B cell (primary cell): ENCODE data around the gene NRXN2. TPM values are rescaled to one million over a fixed set of nuclear protein-coding genes. Genes with fewer than 3 reads are reported as not detected.

Source experiments
- ATAC-seq: fragments of 200-7000 bp; cut with Tn5 transposase; one replicate; pipeline ENCODE4 v1.10.0; 2021; ENCODE audit warnings: low read depth, mild to moderate bottlenecking, moderate number of reproducible peaks, moderate library complexity
- CTCF ChIA-PET: fragments of 350-600 bp; sonication (Branson Sonifier 250); formaldehyde crosslinking; loops from one replicate; lab custom pipeline; 2021; ENCODE audit warnings: antibody characterized with exemption, inconsistent platforms; lab: Charles Lee
- POLR2A ChIA-PET: fragments of 350-600 bp; sonication (Branson Sonifier 250); formaldehyde crosslinking; loops from one replicate; lab custom pipeline; 2021; ENCODE audit warnings: antibody characterized with exemption; lab: Charles Lee
- DNase-seq: peaks from one replicate; pipeline ENCODE4 v3.0.0; 2013
- H2AFZ ChIP-seq: 2 replicates; pipeline ENCODE4 v1.6.1; 2012; ENCODE audit warnings: mild to moderate bottlenecking, low read depth, low read length; ENCODE audit not compliant: insufficient read depth, poor library complexity, severe bottlenecking
- H3K27ac ChIP-seq, 2 donors: 1 replicate in 1 of 2; 2 replicates in 1 of 2; pipeline ENCODE4 v1.5.1; 2012 to 2013; ENCODE audit warnings: low read length in 2 of 2, mild to moderate bottlenecking in 2 of 2, moderate library complexity in 1 of 2
- H3K27me3 ChIP-seq, 4 experiments: fragments of 200-600 bp in 1 of 4; sonication (generic) in 1 of 4; replicated peaks in 1 of 4; 1 replicate in 2 of 4; 2 replicates in 2 of 4; pipeline versions ENCODE4 v1.6.1 to v1.7.0; 2013 to 2016; ENCODE audit warnings: low read length in 3 of 4, mild to moderate bottlenecking in 2 of 4, mixed read lengths in 1 of 4, moderate library complexity in 1 of 4; ENCODE audit not compliant: insufficient read depth in 4 of 4, control insufficient read depth in 3 of 4; ENCODE audit errors: control extremely low read depth in 1 of 4
- H3K36me3 ChIP-seq, 2 experiments: replicated peaks in 1 of 2; 1 replicate in 1 of 2; 2 replicates in 1 of 2; pipeline versions ENCODE4 v1.6.1 to v1.7.1; 2013; ENCODE audit warnings: low read length in 1 of 2; ENCODE audit not compliant: insufficient read depth in 2 of 2, control insufficient read depth in 1 of 2; ENCODE audit errors: control extremely low read depth in 1 of 2, extremely low read depth in 1 of 2
- H3K4me1 ChIP-seq, 2 donors: fragments of 200-600 bp in 1 of 2; sonication (generic) in 1 of 2; 1 replicate in 1 of 2; 2 replicates in 1 of 2; pipeline versions ENCODE4 v1.5.1 to v1.6.1; 2013 to 2017; ENCODE audit warnings: low read length in 2 of 2; ENCODE audit not compliant: control insufficient read depth in 2 of 2, insufficient read depth in 2 of 2
- H3K4me2 ChIP-seq: replicated peaks from 2 replicates; pipeline ENCODE3; 2012; ENCODE audit warnings: mild to moderate bottlenecking, low read depth, low read length; ENCODE audit not compliant: poor library complexity, severe bottlenecking
- H3K4me3 ChIP-seq, 5 experiments: fragments of 200-600 bp in 1 of 5; sonication (generic) in 1 of 5; 1 replicate in 3 of 5; 2 replicates in 2 of 5; pipeline versions ENCODE4 v1.5.1 to v1.7.0; 2011 to 2016; ENCODE audit warnings: low read length in 4 of 5, mild to moderate bottlenecking in 4 of 5, low read depth in 2 of 5, control low read depth in 1 of 5, moderate library complexity in 1 of 5; ENCODE audit not compliant: insufficient read depth in 1 of 5; ENCODE audit errors: control extremely low read depth in 1 of 5, extremely low read depth in 1 of 5
- H3K79me2 ChIP-seq: fragments of 200-600 bp; sonication (generic); one replicate; pipeline ENCODE4 v1.6.0; 2016; ENCODE audit warnings: low read length; ENCODE audit not compliant: control insufficient read depth, insufficient read depth
- H3K9ac ChIP-seq: fragments of 200-600 bp; sonication (generic); 2 replicates; pipeline ENCODE4 v1.6.1; 2017; ENCODE audit warnings: mild to moderate bottlenecking, low read length, moderate library complexity
- H3K9me3 ChIP-seq, 3 donors: one replicate each; pipeline versions ENCODE4 v1.6.1 to v1.7.1; 2013; ENCODE audit warnings: low read length in 2 of 3; ENCODE audit not compliant: control insufficient read depth in 2 of 3, insufficient read depth in 1 of 3; ENCODE audit errors: control extremely low read depth in 1 of 3
- H4K20me1 ChIP-seq: 2 replicates; pipeline ENCODE4 v1.6.0; 2012; ENCODE audit warnings: mild to moderate bottlenecking, low read length; ENCODE audit not compliant: insufficient read depth, control insufficient read depth, poor library complexity, severe bottlenecking
- H3K27ac Mint-ChIP-seq: one replicate; pipeline ENCODE4 v1.8.0; 2021; ENCODE audit warnings: mixed read lengths
- H3K27me3 Mint-ChIP-seq: one replicate; pipeline ENCODE4 v1.8.0; 2021; ENCODE audit warnings: mixed read lengths
- H3K4me1 Mint-ChIP-seq: one replicate; pipeline ENCODE4 v1.8.0; 2021; ENCODE audit warnings: mixed read lengths
- H3K4me3 Mint-ChIP-seq: one replicate; pipeline ENCODE4 v1.8.0; 2021; ENCODE audit warnings: mixed read lengths
- H3K9me3 Mint-ChIP-seq: one replicate; pipeline ENCODE4 v1.8.0; 2022; ENCODE audit warnings: mixed read lengths; ENCODE audit not compliant: insufficient read depth
- CTCF ChIP-seq: fragments of 200-600 bp; IDR thresholded peaks from one replicate; pipeline ENCODE4 v1.8.0; 2022; ENCODE audit warnings: antibody characterized with exemption, mild to moderate bottlenecking
- EZH2 ChIP-seq: IDR thresholded peaks from 2 replicates; pipeline ENCODE4 v1.6.1; 2012; ENCODE audit warnings: borderline replicate concordance, low read depth, mild to moderate bottlenecking, moderate library complexity, low read length; ENCODE audit not compliant: insufficient read depth, poor library complexity, severe bottlenecking
- WGBS: methylation state at CpG from one replicate; pipeline ENCODE4 v1.1.5; 2013; ENCODE audit warnings: missing lambda C conversion rate; ENCODE audit not compliant: insufficient coverage; 5-methylcytosine and 5-hydroxymethylcytosine counted together
- intact Hi-C: fragments of 100-400 bp; cut with micrococcal nuclease; formaldehyde crosslinking; loops from one replicate; pipeline ENCODE4 v1.10.0; 2022
- polyA plus RNA-seq: library from polyadenylated mRNA; depleted of rRNA; stranded (reverse); fragments of >200 nt; gene quantifications from 2 replicates; pipeline ENCODE4 v1.2.3, GENCODE V29; 2012
- total RNA-seq, 2 donors: library from RNA; stranded (reverse); fragments of 120-200 nt in 1 of 2; gene quantifications; 1 replicate in 1 of 2; 2 replicates in 1 of 2; pipeline versions ENCODE4 v1.2.3 to v1.2.4, GENCODE V29; 2013 to 2022

The NRXN2 gene
- total and polyA plus RNA-seq, 2 donors (not counting 1 experiment from before 2014, with no cell fraction given) = 0.01 to 0.52 TPM

DNA sequence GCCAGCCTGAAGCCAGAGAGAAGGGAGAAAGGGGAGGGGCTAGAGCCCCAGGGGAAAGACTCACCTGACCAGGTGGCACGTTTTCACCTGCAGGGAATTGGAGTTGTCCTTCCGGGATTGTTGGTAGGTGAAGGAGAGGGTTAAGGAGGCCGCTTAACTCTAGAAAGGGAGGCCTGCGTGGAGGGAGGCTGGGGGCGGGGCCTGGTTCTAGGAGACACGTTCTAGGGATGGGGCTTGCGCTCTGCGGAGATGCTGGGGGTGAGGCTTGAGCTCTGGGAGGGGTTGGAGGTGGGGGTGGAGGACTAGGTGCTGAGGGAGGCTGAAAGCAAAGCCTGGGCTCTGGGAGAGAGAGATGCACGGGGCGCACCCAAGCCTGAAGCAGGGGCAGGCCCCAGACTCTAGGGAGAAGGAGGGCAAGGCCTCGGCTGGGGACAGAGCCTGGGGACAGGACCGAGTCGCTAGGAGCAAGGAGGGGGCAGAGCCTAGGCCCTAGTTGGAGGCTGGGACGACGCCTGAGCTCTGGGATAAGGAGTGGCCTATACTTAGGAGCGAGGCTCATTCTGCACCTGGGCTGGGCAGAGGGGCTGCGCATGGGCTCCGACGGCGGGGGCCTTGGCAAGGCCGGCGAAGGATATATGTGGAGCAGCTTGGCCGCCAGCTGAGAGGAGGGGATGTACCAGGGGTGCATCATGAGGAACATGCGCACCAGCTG, 18.5 kb upstream of the NRXN2 start:
- Histone ChIP-seq H3K4me1 (peaks cover 20 to 26% of the 10 kb centered on the region in 2 donors), H3K36me3 (peaks cover 0 to 53% of the 10 kb centered on the region in 2 experiments), H3K27ac (peak overlapping the region in 1 of 2 donors; percentile 84), H2AFZ (peak overlapping the region; percentile 5), H3K27me3 (no peaks in the 10 kb centered on the region), H4K20me1 (peaks cover 75% of the 10 kb centered on the region), H3K4me2 (peak overlapping the region; percentile 99), H3K4me3 (peak overlapping the region in 4 of 5 experiments; percentile 72 to 99 (median 90)), H3K79me2 (peaks cover 68% of the 10 kb centered on the region), H3K9ac (peak overlapping the region; percentile 94), H3K9me3 (no peaks in the 10 kb centered on the region)
- no peak for ATAC-seq
- peak overlapping the region; percentile 86 for H3K27ac Mint-ChIP-seq
- TF ChIP-seq EZH2 (no peak), CTCF (no peak)
- no peaks in the 10 kb centered on the region for H3K9me3 Mint-ChIP-seq
- ChIA-PET CTCF (interaction anchor here (0.9 to 13.7 kb wide), 13 partner anchors 19 to 252 kb away, joined by 3 to 280 read pairs (median 9); partner anchors contain the start of genes CDC42BPG, MAP4K2, NRXN2 and SF1), POLR2A (interaction anchor here (0.6 to 8.9 kb wide), 4 partner anchors 13 to 35 kb away, joined by 3 to 149 read pairs (median 5); partner anchors contain the start of gene SF1)
- H3K27me3 Mint-ChIP-seq = no peaks in the 10 kb centered on the region
- DNase-seq = no peak
- intact Hi-C loops = loop anchor here (1.0 to 10.0 kb wide), 6 partner anchors 18 to 833 kb away; partner anchors contain the start of genes CDC42BPG, EHBP1L1, FAM89B and MAP4K2
- H3K4me1 Mint-ChIP-seq = peaks cover 39% of the 10 kb centered on the region
- WGBS = 90% methylated on average over 20 of the region's 24 CpGs
- peak overlapping the region; percentile 97 for H3K4me3 Mint-ChIP-seq

DNA sequence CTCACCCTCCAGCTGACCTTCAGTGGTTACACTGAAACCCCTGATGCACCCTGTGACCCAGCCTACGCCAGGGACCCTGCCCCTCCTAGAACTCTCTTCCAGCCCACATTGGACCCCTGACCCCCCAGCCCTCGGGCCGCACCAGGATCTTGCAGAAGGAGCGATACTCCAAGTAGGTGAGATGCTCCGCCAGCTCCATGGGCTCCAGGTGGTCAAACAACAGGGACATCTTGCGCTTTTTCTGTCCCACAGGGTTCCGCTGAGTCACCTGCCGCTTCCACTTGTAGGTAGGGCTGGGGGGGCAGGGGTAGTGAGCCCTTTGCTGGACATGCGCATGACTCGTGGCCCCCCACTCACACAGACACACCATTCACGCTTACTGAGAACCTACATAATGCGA, 16.9 kb upstream of the NRXN2 start:
- WGBS = 96% methylated on average over 9 of the region's 12 CpGs
- no peak overlapping the region for H3K4me2 ChIP-seq
- no peaks in the 10 kb centered on the region for H3K27me3 ChIP-seq
- intact Hi-C loops = loop anchor here (5.0 to 10.0 kb wide), 4 partner anchors 105 to 835 kb away; partner anchors contain the start of genes CDC42BPG, EHBP1L1, FAM89B and PRDX5
- no peak overlapping the region for H3K9ac ChIP-seq
- H2AFZ ChIP-seq = no peak overlapping the region
- Mint-ChIP-seq H3K4me3 (no peak overlapping the region), H3K9me3 (no peaks in the 10 kb centered on the region), H3K27me3 (no peaks in the 10 kb centered on the region), H3K27ac (no peak overlapping the region), H3K4me1 (peaks cover 42% of the 10 kb centered on the region)
- H3K27ac ChIP-seq = no peak overlapping the region
- peaks cover 81% of the 10 kb centered on the region for H3K79me2 ChIP-seq
- ChIA-PET POLR2A (interaction anchor here (8.9 kb wide), 1 partner anchor 37 kb away, joined by 149 read pairs; the partner anchor contains the start of gene SF1), CTCF (interaction anchor here (3.1 to 6.3 kb wide), 2 partner anchors 37 to 51 kb away, joined by 16 to 74 read pairs; partner anchors contain the start of gene SF1)
- no peaks in the 10 kb centered on the region for H3K9me3 ChIP-seq
- peaks cover 0 to 70% of the 10 kb centered on the region in 2 experiments for H3K36me3 ChIP-seq
- H3K4me1 ChIP-seq = peaks cover 14 to 24% of the 10 kb centered on the region in 2 donors
- no peak for TF ChIP-seq CTCF
- no peak for TF ChIP-seq EZH2
- DNase-seq = no peak
- no peak overlapping the region for H3K4me3 ChIP-seq
- peaks cover 92% of the 10 kb centered on the region for H4K20me1 ChIP-seq
- ATAC-seq = no peak
